HepG2 (cell line): ENCODE measurements around the gene ALMS1. TPM values are rescaled to one million over a fixed set of nuclear protein-coding genes. Genes with fewer than 3 reads are reported as not detected.

Experiments
- BCL6 ChIP-seq: IDR thresholded peaks from 2 replicates; pipeline ENCODE4 v1.6.1; 2016; ENCODE audit warnings: missing genetic modification reagents, missing compliant biosample characterization
- DNMT1 ChIP-seq: sonication (generic); formaldehyde crosslinking; IDR thresholded peaks from 2 replicates; pipeline ENCODE4 v1.5.1; 2020; ENCODE audit warnings: mild to moderate bottlenecking, missing genetic modification reagents
- EED ChIP-seq: sonication (generic); formaldehyde crosslinking; IDR thresholded peaks from 2 replicates; pipeline ENCODE4 v1.5.0; 2020; ENCODE audit warnings: mild to moderate bottlenecking, missing genetic modification reagents
- IKZF4 ChIP-seq: sonication (generic); formaldehyde crosslinking; IDR thresholded peaks from 2 replicates; pipeline ENCODE4 v1.5.1; 2020; ENCODE audit warnings: borderline replicate concordance, mild to moderate bottlenecking, low read depth, missing genetic modification reagents; ENCODE audit errors: not compliant biosample characterization
- MAFG ChIP-seq: sonication (generic); formaldehyde crosslinking; IDR thresholded peaks from 2 replicates; pipeline ENCODE4 v1.5.1; 2020; ENCODE audit warnings: mild to moderate bottlenecking, missing genetic modification reagents
- RAD21 ChIP-seq: fragments of 450-650 bp; formaldehyde crosslinking; IDR thresholded peaks from 2 replicates; pipeline ENCODE4 v1.5.0; 2020; ENCODE audit warnings: mild to moderate bottlenecking
- SP1 ChIP-seq, 2 experiments: fragments of 450-650 bp in 1 of 2; sonication (generic) in 1 of 2; formaldehyde crosslinking in 1 of 2; IDR thresholded peaks; 2 replicates each; pipeline versions ENCODE4 v1.4.0 to v1.6.1; 2016 to 2020; ENCODE audit warnings: missing genetic modification reagents in 1 of 2
- SP5 ChIP-seq: IDR thresholded peaks from 2 replicates; pipeline ENCODE4 v1.6.1; 2016; ENCODE audit warnings: low read depth, borderline replicate concordance
- SPEN ChIP-seq: sonication (generic); formaldehyde crosslinking; IDR thresholded peaks from 2 replicates; pipeline ENCODE4 v1.5.1; 2020; ENCODE audit warnings: low read depth, mild to moderate bottlenecking, missing genetic modification reagents
- SRF ChIP-seq: IDR thresholded peaks from 2 replicates; pipeline ENCODE4 v1.6.1; 2011; ENCODE audit warnings: mild to moderate bottlenecking, low read depth, low read length, moderate library complexity
- SRSF4 ChIP-seq: fragments of 200-400 bp; formaldehyde crosslinking; IDR thresholded peaks from one replicate; pipeline ENCODE4 v1.6.1; 2018; ENCODE audit warnings: mild to moderate bottlenecking, low read depth, low read length, moderate library complexity; ENCODE audit not compliant: poor library complexity, severe bottlenecking
- ZBTB8A ChIP-seq: sonication (generic); formaldehyde crosslinking; IDR thresholded peaks from 2 replicates; pipeline ENCODE4 v1.4.0; 2020; ENCODE audit warnings: mild to moderate bottlenecking, low read depth, missing genetic modification reagents, borderline replicate concordance
- ZNF124 ChIP-seq: sonication (generic); formaldehyde crosslinking; IDR thresholded peaks from 2 replicates; pipeline ENCODE4 v1.4.0; 2020; ENCODE audit warnings: missing genetic modification reagents
- ZNF20 ChIP-seq: sonication (generic); formaldehyde crosslinking; IDR thresholded peaks from 2 replicates; pipeline ENCODE4 v1.4.0; 2020; ENCODE audit warnings: mild to moderate bottlenecking, moderate library complexity, missing genetic modification reagents
- ZNF333 ChIP-seq: sonication (generic); formaldehyde crosslinking; IDR thresholded peaks from 2 replicates; pipeline ENCODE4 v1.4.0; 2020; ENCODE audit warnings: mild to moderate bottlenecking, missing genetic modification reagents, borderline replicate concordance
- ZNF543 ChIP-seq: sonication (generic); formaldehyde crosslinking; IDR thresholded peaks from 2 replicates; pipeline ENCODE4 v1.4.0; 2020; ENCODE audit warnings: mild to moderate bottlenecking, missing genetic modification reagents
- polyA plus RNA-seq, 8 experiments: library from polyadenylated mRNA; depleted of rRNA in 3 of 8; stranded (reverse) in 7 of 8; unstranded in 1 of 8; fragments of >200 nt; fragmentation: Illumina TruSeq in 4 of 8; extraction: Trizol in 4 of 8; gene quantifications; 2 replicates each; pipeline versions ENCODE4 v1.2.1 to v1.2.3, GENCODE V29; 2011 to 2016; ENCODE audit warnings: low read depth in 4 of 8, missing spikeins in 1 of 8, mixed read lengths in 1 of 8; ENCODE audit not compliant: insufficient read depth in 1 of 8
- total RNA-seq, 5 experiments: library from RNA; depleted of rRNA; stranded (reverse); fragments of >200 nt; fragmentation: Illumina TruSeq; extraction: Trizol; gene quantifications; 2 replicates each; pipeline ENCODE4 v1.2.3, GENCODE V29; 2016; ENCODE audit warnings: low read depth in 1 of 5
- TF ChIP-seq, protein P1 (sequence below): sonication (generic); formaldehyde crosslinking; IDR thresholded peaks from 2 replicates; pipeline ENCODE4 v1.5.1; 2020; ENCODE audit warnings: mild to moderate bottlenecking, missing genetic modification reagents
- TF ChIP-seq, protein P2 (sequence below): sonication (generic); formaldehyde crosslinking; IDR thresholded peaks from 2 replicates; pipeline ENCODE4 v1.4.0; 2020; ENCODE audit warnings: missing genetic modification reagents, borderline replicate concordance
- TF ChIP-seq, protein P3 (sequence below): sonication (generic); formaldehyde crosslinking; IDR thresholded peaks from 2 replicates; pipeline ENCODE4 v1.8.0; 2022; ENCODE audit warnings: mild to moderate bottlenecking, missing genetic modification reagents, moderate library complexity
- TF ChIP-seq, protein P4 (sequence below): sonication (generic); formaldehyde crosslinking; IDR thresholded peaks from 2 replicates; pipeline ENCODE4 v1.4.0; 2020; ENCODE audit warnings: missing genetic modification reagents

Gene ALMS1
- total and polyA plus RNA-seq, 2 of the 13 experiments (the other 11 are each of a cell fraction or from before 2014, with no cell fraction given), result 12.9 to 21.2 TPM

DNA sequence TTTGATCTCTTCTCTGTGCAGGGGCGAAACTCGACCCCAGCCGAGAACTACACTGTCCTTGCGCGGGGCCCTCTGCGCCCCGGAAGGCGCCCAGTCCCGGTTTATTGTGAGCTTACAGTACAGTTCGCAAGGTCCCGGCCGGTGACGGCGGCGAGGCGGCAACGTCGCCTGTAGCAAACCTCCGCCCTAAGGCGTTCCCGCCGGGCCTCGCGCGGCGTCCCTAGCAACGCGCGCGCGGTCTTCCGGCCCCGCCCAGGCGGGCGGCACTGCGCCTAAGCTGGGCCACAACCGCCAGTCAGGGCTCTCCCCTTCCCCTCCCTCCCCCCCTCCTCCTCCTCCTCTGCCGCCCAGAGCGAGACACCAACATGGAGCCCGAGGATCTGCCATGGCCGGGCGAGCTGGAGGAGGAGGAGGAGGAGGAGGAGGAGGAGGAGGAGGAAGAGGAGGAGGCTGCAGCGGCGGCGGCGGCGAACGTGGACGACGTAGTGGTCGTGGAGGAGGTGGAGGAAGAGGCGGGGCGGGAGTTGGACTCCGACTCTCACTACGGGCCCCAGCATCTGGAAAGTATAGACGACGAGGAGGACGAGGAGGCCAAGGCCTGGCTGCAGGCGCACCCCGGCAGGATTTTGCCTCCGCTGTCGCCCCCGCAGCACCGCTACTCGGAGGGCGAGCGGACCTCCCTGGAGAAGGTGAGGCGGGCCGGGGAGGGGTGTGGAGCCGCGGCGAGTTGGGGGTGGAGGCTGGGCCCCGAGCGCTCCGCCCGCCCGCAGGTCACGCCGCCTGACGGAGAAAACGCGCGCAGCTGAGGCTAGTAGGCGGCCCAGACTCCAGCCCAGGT, at the start of gene ALMS1 (continued):
- TF ChIP-seq, protein P1, sequence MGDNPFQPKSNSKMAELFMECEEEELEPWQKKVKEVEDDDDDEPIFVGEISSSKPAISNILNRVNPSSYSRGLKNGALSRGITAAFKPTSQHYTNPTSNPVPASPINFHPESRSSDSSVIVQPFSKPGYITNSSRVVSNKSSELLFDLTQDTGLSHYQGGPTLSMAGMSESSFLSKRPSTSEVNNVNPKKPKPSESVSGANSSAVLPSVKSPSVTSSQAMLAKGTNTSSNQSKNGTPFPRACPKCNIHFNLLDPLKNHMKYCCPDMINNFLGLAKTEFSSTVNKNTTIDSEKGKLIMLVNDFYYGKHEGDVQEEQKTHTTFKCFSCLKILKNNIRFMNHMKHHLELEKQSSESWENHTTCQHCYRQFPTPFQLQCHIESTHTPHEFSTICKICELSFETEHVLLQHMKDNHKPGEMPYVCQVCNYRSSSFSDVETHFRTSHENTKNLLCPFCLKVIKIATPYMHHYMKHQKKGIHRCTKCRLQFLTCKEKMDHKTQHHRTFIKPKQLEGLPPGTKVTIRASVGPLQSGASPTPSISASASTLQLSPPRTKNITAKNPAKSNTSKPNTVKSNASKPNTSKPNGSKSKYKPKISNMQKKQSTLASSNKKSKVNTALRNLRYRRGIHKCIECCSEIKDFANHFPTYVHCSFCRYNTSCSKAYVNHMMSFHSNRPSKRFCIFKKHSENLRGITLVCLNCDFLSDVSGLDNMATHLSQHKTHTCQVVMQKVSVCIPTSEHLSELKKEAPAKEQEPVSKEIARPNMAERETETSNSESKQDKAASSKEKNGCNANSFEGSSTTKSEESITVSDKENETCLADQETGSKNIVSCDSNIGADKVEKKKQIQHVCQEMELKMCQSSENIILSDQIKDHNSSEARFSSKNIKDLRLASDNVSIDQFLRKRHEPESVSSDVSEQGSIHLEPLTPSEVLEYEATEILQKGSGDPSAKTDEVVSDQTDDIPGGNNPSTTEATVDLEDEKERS, result no peak
- TF ChIP-seq ZBTB8A (no peak), ZNF124 (CRISPR knock-in tag) (0 out of 2 replicates have a peak, but pooled peaks have one; percentile 42), SRF (no peak), ZNF20 (CRISPR knock-in tag) (no peak), SP1 (IDR thresholded peaks at IDR 0.05) (no peak), SP1 (CRISPR knock-in tag; IDR thresholded peaks at IDR 0.05) (peak; percentile 66), SP5 (CRISPR knock-in tag) (peak; percentile 86), BCL6 (CRISPR knock-in tag) (no peak; the same call in 1 of the 2 replicates), SPEN (CRISPR knock-in tag) (peak; percentile 88), ZNF543 (0 out of 2 replicates have a peak, but pooled peaks have one; percentile 17), ZNF333 (CRISPR knock-in tag) (no peak; the same call in 1 of the 2 replicates), SRSF4 (no peak), DNMT1 (0 out of 2 replicates have a peak, but pooled peaks have one; percentile 27), EED (CRISPR knock-in tag) (peak; percentile 90; the same call in 1 of the 2 replicates), MAFG (no peak), RAD21 (peak; percentile 50; the same call in 1 of the 2 replicates), IKZF4 (CRISPR knock-in tag) (peak; percentile 12)
- TF ChIP-seq, protein P2, sequence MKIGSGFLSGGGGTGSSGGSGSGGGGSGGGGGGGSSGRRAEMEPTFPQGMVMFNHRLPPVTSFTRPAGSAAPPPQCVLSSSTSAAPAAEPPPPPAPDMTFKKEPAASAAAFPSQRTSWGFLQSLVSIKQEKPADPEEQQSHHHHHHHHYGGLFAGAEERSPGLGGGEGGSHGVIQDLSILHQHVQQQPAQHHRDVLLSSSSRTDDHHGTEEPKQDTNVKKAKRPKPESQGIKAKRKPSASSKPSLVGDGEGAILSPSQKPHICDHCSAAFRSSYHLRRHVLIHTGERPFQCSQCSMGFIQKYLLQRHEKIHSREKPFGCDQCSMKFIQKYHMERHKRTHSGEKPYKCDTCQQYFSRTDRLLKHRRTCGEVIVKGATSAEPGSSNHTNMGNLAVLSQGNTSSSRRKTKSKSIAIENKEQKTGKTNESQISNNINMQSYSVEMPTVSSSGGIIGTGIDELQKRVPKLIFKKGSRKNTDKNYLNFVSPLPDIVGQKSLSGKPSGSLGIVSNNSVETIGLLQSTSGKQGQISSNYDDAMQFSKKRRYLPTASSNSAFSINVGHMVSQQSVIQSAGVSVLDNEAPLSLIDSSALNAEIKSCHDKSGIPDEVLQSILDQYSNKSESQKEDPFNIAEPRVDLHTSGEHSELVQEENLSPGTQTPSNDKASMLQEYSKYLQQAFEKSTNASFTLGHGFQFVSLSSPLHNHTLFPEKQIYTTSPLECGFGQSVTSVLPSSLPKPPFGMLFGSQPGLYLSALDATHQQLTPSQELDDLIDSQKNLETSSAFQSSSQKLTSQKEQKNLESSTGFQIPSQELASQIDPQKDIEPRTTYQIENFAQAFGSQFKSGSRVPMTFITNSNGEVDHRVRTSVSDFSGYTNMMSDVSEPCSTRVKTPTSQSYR (CRISPR knock-in tag), result peak; percentile 52; the same call in 1 of the 2 replicates
- TF ChIP-seq, protein P3, sequence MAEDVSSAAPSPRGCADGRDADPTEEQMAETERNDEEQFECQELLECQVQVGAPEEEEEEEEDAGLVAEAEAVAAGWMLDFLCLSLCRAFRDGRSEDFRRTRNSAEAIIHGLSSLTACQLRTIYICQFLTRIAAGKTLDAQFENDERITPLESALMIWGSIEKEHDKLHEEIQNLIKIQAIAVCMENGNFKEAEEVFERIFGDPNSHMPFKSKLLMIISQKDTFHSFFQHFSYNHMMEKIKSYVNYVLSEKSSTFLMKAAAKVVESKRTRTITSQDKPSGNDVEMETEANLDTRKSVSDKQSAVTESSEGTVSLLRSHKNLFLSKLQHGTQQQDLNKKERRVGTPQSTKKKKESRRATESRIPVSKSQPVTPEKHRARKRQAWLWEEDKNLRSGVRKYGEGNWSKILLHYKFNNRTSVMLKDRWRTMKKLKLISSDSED (CRISPR knock-in tag), result no peak; the same call in 1 of the 2 replicates
- TF ChIP-seq, protein P4, sequence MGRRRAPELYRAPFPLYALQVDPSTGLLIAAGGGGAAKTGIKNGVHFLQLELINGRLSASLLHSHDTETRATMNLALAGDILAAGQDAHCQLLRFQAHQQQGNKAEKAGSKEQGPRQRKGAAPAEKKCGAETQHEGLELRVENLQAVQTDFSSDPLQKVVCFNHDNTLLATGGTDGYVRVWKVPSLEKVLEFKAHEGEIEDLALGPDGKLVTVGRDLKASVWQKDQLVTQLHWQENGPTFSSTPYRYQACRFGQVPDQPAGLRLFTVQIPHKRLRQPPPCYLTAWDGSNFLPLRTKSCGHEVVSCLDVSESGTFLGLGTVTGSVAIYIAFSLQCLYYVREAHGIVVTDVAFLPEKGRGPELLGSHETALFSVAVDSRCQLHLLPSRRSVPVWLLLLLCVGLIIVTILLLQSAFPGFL (CRISPR knock-in tag), result no peak
